NCI-H226 (cell line): ENCODE data around the gene PPARA.

ENCODE experiments used
- DNase-seq: peaks from one replicate; pipeline ENCODE4 v3.0.0-alpha.2; 2015

The PPARA gene

DNA sequence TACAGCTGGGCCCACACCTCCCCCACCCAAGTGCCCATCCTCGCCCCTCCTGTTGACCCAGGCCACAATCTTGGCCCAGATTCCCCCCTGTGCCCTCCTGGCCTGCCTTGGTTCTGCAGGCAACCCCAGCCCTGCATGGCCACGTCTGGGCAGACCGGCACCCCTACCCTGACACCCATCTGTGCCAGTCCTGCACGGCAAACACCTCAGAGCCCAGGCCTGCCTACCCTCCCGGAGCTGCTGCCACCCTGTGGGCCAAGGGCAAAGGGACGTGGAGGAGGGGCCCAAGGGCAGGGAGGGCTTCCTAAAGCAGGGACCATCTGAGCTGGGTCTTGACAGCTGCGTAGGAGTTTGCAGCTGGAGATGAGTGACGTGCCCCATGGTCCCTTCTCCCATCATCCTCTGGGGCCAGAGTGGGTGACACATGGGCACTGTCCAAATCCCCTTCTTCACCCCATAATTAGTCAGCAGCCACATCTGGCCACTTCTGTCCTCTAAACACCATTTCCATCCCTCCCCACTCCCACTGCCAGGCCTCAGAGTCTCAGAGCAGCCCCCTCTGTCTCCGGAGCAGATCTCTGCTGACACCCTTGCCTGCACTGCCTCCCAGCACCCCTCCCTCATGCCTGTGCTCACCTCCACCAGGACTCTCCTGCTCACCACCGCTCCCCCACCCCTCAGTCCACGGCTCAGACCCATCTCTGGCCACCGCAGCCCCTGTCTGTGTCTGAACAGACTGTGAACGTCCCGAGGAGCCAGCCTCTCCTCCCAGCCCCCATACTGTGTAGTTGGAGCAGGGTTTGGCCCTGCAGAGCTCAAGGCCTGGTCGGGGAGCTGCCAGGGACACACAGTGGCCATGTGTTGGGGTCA is 35.6 kb upstream of the PPARA start:
- DNase-seq, result no peak

DNA sequence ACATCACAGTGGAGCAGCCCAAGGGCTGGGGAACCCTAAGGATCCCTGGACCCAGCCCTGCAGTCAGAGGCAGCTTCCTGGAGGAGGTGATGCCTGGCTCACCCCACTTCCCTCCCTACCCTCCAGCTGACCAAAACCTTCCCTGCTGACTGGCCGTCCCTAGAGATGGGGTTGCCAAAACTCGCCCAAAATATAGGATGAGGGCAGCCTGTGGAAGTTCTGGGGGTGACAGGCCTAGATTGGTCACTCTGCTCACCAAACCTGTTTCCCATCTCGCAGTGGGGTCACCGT is 35.0 kb upstream of the PPARA start:
- DNase-seq, result no peak

GRCh38 chr22:46115755-46116490 is 34.4 kb upstream of the PPARA start:
- no peak for DNase-seq

- peak; percentile 45 for DNase-seq
Observed at GRCh38 chr22:46116491-46116958, 33.8 kb upstream of the PPARA start.

DNA sequence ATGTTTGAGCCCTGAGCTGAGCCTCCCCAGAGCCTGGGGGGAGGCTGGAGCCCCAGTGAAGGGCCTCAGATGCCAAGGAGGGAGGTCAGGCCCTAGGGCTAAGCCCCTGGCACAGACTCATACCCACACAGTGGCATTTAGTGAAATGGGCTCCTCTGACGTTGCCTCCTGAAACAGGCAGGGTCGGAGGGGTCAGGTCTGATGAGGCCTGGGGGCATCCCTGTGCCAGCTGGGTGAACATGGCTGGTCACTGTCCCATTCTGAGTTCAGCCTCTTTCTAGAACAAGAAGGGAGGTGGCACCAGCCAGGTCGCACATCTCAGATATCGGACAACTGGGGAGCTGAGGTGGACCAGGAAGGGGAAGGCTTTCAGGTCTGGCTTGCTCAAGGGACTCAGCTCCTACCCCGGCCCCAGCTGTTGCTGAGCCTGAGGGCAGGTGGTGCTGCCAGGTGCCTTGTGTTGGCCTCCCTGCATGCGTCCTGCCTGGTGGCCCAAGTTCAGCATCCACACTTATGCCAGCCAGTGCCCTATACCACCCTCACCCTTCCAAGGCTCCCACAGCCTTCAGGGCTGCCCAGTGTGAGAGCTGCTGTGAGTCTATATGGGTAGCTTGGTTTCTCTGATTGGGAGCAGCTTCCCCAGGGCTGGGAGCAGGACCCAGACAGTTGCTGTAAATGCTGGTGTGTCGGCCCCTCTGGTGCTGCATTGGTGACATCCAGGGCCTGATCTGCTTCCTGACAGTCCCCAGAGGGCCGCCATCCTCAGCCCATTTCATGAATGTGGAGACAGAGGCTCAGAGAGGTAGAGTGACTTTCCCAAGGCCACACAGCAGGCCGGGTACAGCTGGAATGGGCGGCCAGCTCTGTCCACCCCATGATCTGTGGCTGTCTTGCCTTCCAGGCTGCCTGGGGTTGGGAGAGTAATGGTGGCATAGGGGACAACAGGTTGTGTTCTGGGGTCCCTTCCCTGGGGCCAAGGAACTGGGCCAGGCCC is 32.8 kb upstream of the PPARA start:
- no peak for DNase-seq

DNA sequence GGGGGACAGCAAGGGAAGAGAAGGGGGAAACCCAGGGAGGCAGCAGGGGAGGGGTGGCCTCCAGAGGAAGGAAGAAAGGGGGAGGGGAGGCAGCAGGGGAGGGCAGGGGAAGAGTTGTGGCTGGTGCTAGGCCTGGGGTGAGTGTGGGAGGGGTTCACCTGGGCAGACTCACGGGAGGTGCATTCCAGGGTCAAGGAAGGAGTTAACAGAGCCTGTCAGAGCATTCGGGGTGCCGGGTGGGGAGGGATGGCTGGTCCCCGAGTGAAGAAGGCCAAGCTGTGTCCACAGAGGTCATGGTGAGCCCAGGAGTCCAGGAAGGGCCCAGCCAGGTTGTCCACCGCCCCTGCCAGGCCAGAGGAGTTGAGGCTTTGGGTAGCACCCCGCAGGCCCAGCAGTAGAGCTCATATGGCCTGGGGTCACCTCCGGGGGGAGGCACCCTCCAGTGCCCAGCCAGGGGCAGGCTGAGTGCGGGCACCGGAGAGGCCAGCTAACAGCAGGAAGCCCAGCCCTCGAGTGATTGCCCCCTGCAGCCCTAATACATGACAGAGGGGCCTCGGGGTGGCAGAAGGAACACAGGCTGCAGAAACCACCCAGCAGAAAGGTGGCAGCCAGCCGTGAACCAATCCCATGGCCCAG is 31.1 kb upstream of the PPARA start:
- no peak for DNase-seq

DNA sequence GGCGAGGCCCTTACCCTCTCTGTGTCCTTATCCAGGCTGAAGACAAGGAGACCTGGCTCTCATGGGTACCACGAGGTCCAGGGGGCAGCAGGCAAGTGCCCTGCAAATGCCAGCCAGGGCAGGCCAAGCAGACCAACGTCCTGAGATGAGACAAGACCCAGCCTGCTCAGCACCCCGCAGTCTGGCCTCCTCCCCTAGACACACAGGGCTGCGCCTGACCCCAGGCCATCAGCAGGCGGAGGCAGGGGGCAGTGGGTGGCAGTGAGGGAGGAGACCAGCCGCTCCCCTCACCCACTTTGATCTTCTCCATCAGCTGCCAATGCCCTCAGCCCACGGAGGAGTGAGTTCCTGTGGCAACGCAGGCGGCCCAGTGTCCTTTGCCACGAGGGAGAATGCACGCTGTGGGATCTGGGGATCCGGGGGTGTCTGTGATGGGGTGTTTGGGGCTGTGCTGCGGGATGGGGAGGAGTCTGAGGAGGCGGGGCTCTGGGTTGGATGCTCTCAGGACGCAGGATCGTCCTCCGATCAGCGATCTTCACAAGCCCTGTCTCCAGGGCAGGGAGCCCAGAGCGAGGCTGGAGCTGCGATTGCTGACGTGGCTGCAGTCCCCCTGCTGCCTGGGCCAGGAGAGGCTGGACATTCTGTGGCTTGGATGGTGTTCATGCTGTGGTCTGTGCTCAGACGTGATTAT is 30.5 kb upstream of the PPARA start:
- no peak for DNase-seq

DNA sequence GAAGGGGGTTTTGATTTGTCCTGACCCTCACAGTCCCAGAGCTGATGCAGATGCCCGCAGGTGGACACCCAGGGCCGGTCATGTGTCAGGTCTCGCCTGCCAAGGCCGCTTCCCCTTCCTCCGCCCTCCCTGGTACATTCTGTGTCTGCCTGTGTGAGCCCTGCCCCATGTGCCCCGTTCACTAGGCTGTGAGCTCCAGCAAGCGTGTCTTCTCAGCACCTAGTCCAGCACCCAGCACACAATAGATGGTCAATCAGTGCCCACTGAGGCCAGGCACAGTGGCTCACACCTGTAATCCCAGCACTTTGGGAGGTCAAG is 29.9 kb upstream of the PPARA start:
- no peak for DNase-seq

GRCh38 chr22:46121079-46121478 is 29.2 kb upstream of the PPARA start:
- no peak for DNase-seq

GRCh38 chr22:46121523-46122287 is 28.6 kb upstream of the PPARA start:
- no peak for DNase-seq

DNA sequence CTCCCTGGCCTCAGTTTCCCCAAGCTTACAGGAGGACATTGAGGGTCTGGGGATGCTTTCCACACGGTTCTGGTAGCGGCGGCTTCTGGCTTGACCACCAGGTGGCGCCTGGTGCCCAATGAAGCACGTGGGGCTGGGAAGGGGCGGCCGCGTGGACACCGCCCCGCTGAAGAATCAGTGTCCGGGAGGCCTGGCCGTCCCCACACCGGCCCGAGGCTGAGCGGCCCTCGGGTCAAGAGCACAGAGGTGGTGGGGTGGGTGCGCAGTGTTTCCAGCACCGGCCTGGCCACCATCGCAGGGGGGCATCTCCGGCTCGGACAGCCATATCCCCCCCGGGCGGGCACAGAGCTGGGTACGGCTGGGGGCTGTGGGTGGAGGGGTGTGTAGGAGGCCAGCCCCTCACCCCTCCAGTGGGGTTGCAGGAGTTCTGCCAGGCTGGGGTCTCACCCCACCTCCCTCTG is 27.8 kb upstream of the PPARA start:
- no peak for DNase-seq

GRCh38 chr22:46122980-46123693 is 27.2 kb upstream of the PPARA start:
- DNase-seq, result no peak

DNA sequence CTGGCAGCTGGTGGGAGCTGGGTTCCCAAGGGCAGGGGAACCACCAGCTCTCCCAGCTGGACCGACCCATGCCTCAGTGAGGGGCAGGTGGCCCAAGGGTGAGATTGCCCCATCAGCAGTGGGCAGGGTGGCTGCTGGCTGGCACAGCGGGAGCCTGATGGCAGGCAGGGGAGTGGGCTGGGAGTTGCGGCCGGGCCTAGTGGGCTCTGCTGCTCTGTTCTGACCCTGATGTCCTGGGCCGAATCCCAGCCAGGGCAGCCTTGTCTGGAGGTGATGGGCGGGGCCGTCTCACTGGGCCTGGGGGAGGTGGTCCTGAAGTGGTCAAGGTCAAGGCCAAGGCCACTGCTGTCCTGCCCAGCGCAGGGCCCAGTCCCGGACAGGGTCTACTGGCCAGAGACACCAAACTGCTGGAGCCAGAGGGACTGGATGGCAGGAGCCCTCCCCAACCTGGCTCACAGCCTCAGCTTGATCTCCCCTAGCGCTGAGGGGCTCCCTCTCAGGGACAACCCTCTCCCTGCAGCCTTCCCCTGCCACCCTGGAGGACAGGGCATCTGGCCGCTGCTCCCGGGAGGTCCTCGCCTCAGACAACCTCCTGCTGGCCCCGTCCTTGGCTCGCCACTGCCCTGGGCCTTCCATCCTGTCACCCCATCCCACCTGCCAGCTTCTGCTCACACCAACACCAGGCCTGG is 26.5 kb upstream of the PPARA start:
- no peak for DNase-seq

DNA sequence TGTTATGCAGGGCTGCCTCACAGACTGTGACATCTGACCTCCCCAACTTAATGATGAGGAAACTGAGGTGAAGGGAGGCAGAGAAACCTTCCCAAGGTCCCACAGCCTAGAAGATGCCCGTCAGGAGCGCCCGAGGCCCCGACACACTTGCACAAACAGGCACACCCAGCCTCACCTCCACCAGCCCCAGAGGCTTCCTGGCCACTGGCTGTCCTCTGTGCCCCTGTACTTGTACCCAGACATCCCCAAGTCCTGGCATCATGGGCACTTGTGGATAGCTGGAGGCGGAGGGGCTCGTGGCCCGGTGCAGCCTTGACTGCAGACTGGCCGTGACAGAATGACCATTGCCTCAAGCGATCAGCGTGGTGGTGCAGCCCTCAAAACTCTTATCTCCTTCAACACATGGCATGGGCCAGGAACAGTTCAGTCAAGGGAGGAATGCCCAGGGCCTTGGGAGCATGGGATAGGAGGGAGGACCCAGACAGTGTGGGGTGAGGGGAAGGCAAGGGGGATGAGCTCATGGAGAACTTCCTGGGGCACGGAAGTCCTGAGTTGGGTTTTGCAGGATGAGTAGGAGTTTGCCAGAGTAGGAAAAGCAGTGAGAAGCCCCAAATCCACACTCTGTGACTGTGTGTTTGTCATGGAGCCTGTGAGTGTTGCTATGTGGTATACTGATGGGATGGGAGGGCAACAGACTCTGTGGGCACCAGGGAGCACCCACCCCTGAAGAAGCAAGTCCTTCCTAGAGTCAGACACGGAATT is 25.8 kb upstream of the PPARA start:
- DNase-seq, result no peak

- DNase-seq, result no peak
Observed at GRCh38 chr22:46125311-46125710, 25.0 kb upstream of the PPARA start.

GRCh38 chr22:46125816-46126765 is 24.2 kb upstream of the PPARA start:
- DNase-seq, result no peak

- DNase-seq, result no peak
Observed at GRCh38 chr22:46126853-46127385, 23.4 kb upstream of the PPARA start.

- no peak for DNase-seq
Observed at GRCh38 chr22:46127556-46127955, 22.8 kb upstream of the PPARA start.
